Chondrocyte (in vitro differentiated cells): Measurements from ENCODE around the gene LPP. TPM values are rescaled to one million over a fixed set of nuclear protein-coding genes. Genes with fewer than 3 reads are reported as not detected.
A peak's percentile ranks its signal among the peaks of the same experiment; 100 is the strongest.

Experiments
- DNase-seq: peaks from one replicate; pipeline ENCODE4 v3.0.0; 2021; ENCODE audit warnings: mixed read lengths, low spot score
- H3K27ac Mint-ChIP-seq: one replicate; pipeline ENCODE4 v1.8.0; 2021; ENCODE audit warnings: mild to moderate bottlenecking, moderate library complexity, mixed read lengths; ENCODE audit not compliant: unreplicated experiment
- H3K27me3 Mint-ChIP-seq: 2 replicates; pipeline ENCODE4 v1.8.0; 2021; ENCODE audit warnings: low read depth, mixed read lengths
- H3K36me3 Mint-ChIP-seq: 2 replicates; pipeline ENCODE4 v1.8.0; 2021; ENCODE audit warnings: low read depth, mixed read lengths
- H3K4me1 Mint-ChIP-seq: 2 replicates; pipeline ENCODE4 v1.8.0; 2021; ENCODE audit warnings: low read depth, mild to moderate bottlenecking, mixed read lengths
- H3K4me3 Mint-ChIP-seq: one replicate; pipeline ENCODE4 v1.8.0; 2021; ENCODE audit warnings: mild to moderate bottlenecking, moderate library complexity, mixed read lengths; ENCODE audit not compliant: unreplicated experiment
- H3K9me3 Mint-ChIP-seq: 2 replicates; pipeline ENCODE4 v1.8.0; 2021; ENCODE audit warnings: low read depth, mixed read lengths
- CTCF ChIP-seq: fragments of 200-600 bp; sonication (generic); IDR thresholded peaks from 2 replicates; pipeline ENCODE4 v1.5.0; 2021; ENCODE audit warnings: antibody characterized with exemption, mild to moderate bottlenecking, moderate library complexity
- total RNA-seq: library from RNA; stranded (reverse); gene quantifications from 3 replicates; pipeline ENCODE4 v1.2.1, GENCODE V29; 2021

LPP gene
- total RNA-seq, 1 donor from 2014 or later, result 295 TPM

GRCh38 chr3:188153437-188154013 is 432 bp upstream of the LPP start:
- no peak for TF ChIP-seq CTCF
- Mint-ChIP-seq H3K36me3 (no peaks in the 10 kb centered on the region), H3K27me3 (no peaks in the 10 kb centered on the region), H3K9me3 (no peaks in the 10 kb centered on the region), H3K4me3 (peak overlapping the region; percentile 98), H3K27ac (peak overlapping the region; percentile 100), H3K4me1 (peaks cover 61% of the 10 kb centered on the region)
- no peak for DNase-seq

GRCh38 chr3:188154809-188155574 is 1.0 kb downstream of the LPP start:
- Mint-ChIP-seq H3K9me3 (no peaks in the 10 kb centered on the region), H3K4me1 (peaks cover 72% of the 10 kb centered on the region), H3K27ac (peak overlapping the region; percentile 96), H3K4me3 (peak overlapping the region; percentile 92), H3K36me3 (no peaks in the 10 kb centered on the region), H3K27me3 (no peaks in the 10 kb centered on the region)
- no peak for TF ChIP-seq CTCF
- no peak for DNase-seq

GRCh38 chr3:188156056-188156455 is 2.1 kb downstream of the LPP start:
- no peak for TF ChIP-seq CTCF
- H3K4me1 Mint-ChIP-seq, result peaks cover 79% of the 10 kb centered on the region
- peak overlapping the region; percentile 92 for H3K4me3 Mint-ChIP-seq
- no peaks in the 10 kb centered on the region for H3K9me3 Mint-ChIP-seq
- peak overlapping the region; percentile 96 for H3K27ac Mint-ChIP-seq
- no peak for DNase-seq
- H3K36me3 Mint-ChIP-seq, result no peaks in the 10 kb centered on the region
- no peaks in the 10 kb centered on the region for H3K27me3 Mint-ChIP-seq

GRCh38 chr3:188157407-188157806 is 3.5 kb downstream of the LPP start:
- DNase-seq, result no peak
- Mint-ChIP-seq H3K4me1 (peaks cover 72% of the 10 kb centered on the region), H3K36me3 (no peaks in the 10 kb centered on the region), H3K9me3 (no peaks in the 10 kb centered on the region), H3K27me3 (no peaks in the 10 kb centered on the region), H3K27ac (peak overlapping the region; percentile 58), H3K4me3 (no peak overlapping the region)
- TF ChIP-seq CTCF, result no peak

- no peak overlapping the region for H3K4me3 Mint-ChIP-seq
These were observed 4.0 kb downstream of the LPP start for GRCh38 chr3:188157971-188158370.

More at GRCh38 chr3:188157971-188158370, 4.0 kb downstream of the LPP start:
- H3K27ac Mint-ChIP-seq, result peak overlapping the region; percentile 67
- DNase-seq, result no peak
- H3K27me3 Mint-ChIP-seq, result no peaks in the 10 kb centered on the region
- TF ChIP-seq CTCF, result no peak
- peaks cover 66% of the 10 kb centered on the region for H3K4me1 Mint-ChIP-seq
- H3K36me3 Mint-ChIP-seq, result no peaks in the 10 kb centered on the region
- H3K9me3 Mint-ChIP-seq, result no peaks in the 10 kb centered on the region
